Fibroblast of mammary gland (primary cell): ENCODE measurements around the gene KRTAP12-1.
"Not testable (repeated sequence)": the region's sequence is repeated elsewhere in the genome, so short reads cannot be mapped to it uniquely, and the experiment has no call there.

ENCODE experiments used
- DNase-seq: peaks from one replicate; pipeline ENCODE4 v3.0.0-alpha.2; 2010; ENCODE audit warnings: low read depth
- H3K4me3 ChIP-seq: 2 replicates; pipeline ENCODE4 v1.5.1; 2011; ENCODE audit warnings: low read depth, mild to moderate bottlenecking, low read length, moderate library complexity; ENCODE audit not compliant: control insufficient read depth
- TF ChIP-seq, protein P1 (sequence below): conservative IDR thresholded peaks from 2 replicates; pipeline ENCODE4 v1.5.1; 2011; ENCODE audit warnings: low read depth, low read length, inconsistent platforms; ENCODE audit not compliant: control insufficient read depth, insufficient read depth

Gene KRTAP12-1

DNA sequence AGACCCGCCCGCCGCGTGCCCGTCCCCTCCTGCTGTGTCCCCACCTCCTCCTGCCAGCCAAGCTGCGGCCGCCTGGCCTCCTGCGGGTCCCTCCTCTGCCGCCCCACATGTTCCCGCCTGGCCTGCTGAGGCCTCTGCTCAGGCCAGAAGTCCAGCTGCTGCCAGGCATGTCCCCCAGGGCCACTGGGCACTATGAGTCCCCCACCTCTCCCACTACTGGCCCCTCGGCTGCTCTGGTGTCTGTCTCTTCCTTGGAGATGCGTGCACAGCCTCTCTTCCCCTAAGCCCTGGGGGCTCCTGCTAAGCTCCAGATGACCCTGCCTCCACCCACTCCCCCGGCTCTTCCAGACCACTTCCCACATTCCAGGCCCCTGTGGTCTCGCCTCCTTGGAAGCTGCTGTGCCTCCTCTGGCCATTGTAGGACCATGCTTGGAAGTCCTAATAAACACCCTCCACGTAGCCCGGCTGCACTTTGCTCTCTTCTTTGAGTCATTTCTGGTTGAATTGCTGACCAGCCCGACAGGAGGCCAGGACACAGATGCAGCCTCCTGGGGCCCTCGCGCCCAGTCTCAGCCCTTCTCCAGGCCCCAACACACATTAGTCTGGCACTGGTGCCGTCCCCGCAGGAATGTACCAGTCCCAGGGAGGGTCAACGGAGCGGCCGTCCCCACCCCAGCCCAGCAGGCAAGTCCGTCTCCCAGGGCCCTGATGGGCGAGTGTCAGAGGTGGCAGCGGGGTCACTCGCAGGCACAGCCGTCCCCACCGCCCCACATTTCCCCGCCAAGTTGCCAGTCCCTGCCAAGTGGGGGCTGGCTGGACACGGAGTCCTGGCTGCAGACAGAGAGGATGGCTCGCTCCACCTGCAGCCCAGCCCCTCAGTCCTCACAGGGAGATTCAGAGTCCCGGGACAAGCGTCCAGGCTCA is 16.1 kb upstream of the KRTAP12-1 start:
- no peak for DNase-seq
- no peak overlapping the region for H3K4me3 ChIP-seq
- TF ChIP-seq, protein P1, sequence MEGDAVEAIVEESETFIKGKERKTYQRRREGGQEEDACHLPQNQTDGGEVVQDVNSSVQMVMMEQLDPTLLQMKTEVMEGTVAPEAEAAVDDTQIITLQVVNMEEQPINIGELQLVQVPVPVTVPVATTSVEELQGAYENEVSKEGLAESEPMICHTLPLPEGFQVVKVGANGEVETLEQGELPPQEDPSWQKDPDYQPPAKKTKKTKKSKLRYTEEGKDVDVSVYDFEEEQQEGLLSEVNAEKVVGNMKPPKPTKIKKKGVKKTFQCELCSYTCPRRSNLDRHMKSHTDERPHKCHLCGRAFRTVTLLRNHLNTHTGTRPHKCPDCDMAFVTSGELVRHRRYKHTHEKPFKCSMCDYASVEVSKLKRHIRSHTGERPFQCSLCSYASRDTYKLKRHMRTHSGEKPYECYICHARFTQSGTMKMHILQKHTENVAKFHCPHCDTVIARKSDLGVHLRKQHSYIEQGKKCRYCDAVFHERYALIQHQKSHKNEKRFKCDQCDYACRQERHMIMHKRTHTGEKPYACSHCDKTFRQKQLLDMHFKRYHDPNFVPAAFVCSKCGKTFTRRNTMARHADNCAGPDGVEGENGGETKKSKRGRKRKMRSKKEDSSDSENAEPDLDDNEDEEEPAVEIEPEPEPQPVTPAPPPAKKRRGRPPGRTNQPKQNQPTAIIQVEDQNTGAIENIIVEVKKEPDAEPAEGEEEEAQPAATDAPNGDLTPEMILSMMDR, result no peak

DNA sequence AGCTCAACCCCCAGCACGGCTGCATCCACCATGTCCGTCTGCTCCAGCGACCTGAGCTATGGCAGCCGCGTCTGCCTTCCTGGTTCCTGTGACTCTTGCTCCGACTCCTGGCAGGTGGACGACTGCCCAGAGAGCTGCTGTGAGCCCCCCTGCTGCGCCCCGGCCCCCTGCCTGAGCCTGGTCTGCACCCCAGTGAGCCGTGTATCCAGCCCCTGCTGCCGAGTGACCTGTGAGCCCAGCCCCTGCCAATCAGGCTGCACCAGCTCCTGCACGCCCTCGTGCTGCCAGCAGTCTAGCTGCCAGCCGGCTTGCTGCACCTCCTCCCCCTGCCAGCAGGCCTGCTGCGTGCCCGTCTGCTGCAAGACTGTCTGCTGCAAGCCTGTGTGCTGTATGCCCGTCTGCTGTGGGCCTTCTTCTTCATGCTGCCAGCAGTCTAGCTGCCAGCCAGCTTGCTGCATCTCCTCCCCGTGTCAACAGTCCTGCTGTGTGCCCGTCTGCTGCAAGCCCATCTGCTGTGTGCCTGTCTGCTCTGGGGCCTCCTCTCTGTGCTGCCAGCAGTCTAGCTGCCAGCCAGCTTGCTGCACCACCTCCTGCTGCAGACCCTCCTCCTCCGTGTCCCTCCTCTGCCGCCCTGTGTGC is 15.3 kb upstream of the KRTAP12-1 start, which contains the start of gene KRTAP10-12:
KRTAP10-12 (plus strand) TSS at position 1 of the 639 bp plus-strand sequence; CDS start at position 31, 30 bp downstream.
- not testable (repeated sequence) for H3K4me3 ChIP-seq, DNase-seq

- TF ChIP-seq, protein P1, result no peak
- H3K4me3 ChIP-seq, result no peak overlapping the region
- no peak for DNase-seq
Measured at GRCh38 chr21:44696572-44696971, 14.6 kb upstream of the KRTAP12-1 start.

- H3K4me3 ChIP-seq, result no peak overlapping the region
- TF ChIP-seq, protein P1, result no peak
- DNase-seq, result no peak
Measured at GRCh38 chr21:44695641-44696040, 13.7 kb upstream of the KRTAP12-1 start.

GRCh38 chr21:44695184-44695583 is 13.2 kb upstream of the KRTAP12-1 start:
- DNase-seq, result no peak
- TF ChIP-seq, protein P1, result no peak
- H3K4me3 ChIP-seq, result no peak overlapping the region

DNA sequence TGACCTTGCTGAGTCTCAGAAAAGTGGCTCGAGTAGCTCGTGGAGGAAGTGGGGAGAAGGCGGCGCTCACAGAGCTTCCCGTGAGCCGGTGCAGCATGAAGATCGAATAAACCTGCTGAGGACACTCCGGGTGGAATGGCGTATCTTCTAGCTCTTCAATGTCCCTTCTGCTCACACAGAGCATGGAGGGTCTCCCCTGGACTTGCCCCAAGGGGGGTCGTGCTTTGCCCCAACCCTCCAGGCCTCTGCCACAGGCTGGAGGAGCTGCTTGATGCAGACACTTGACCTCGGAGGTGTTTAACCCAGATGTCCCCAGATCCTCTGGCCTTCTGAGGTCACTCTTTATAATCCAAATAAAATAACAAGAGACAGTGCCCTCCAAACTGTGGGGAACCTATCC is 12.8 kb upstream of the KRTAP12-1 start:
- no peak overlapping the region for H3K4me3 ChIP-seq
- no peak for DNase-seq
- TF ChIP-seq, protein P1, result no peak

GRCh38 chr21:44692798-44693512 is 11.0 kb upstream of the KRTAP12-1 start:
- TF ChIP-seq, protein P1, result no peak

More at GRCh38 chr21:44692798-44693512, 11.0 kb upstream of the KRTAP12-1 start:
- H3K4me3 ChIP-seq, result no peak overlapping the region
- no peak for DNase-seq
